ENCODE data around the gene UGT1A5. TPM values are rescaled to one million over a fixed set of nuclear protein-coding genes. Genes with fewer than 3 reads are reported as not detected.

The UGT1A5 gene
- polyA plus RNA-seq, 1 of the 3 experiments (the other 2 are of a cell fraction), result not detected

GRCh38 chr2:233810385-233810784, 97.7 kb downstream of the UGT1A5 start:
- CTCF ChIA-PET, result no interaction called here
- Histone ChIP-seq H3F3A (replicated peaks; ENCODE audit: insufficient read depth) (no peaks in the 10 kb centered on the region), H3K27ac (ENCODE audit: low read depth in 2 of 2, low read length in 1 of 2) (no peak overlapping the region)

GRCh38 chr2:233811087-233811486, 98.4 kb downstream of the UGT1A5 start:
- ChIA-PET CTCF (no interaction called here), POLR2A (no interaction called here)
- no peak overlapping the region for H3K27ac ChIP-seq (ENCODE audit: low read depth in 2 of 2, low read length in 1 of 2)
- H3K4me2 ChIP-seq, result no peak overlapping the region
- no peaks in the 10 kb centered on the region; the same call in 1 of the 2 replicates for H3K9me3 ChIP-seq
- H3K4me1 ChIP-seq (ENCODE audit: control insufficient read depth in 1 of 2, insufficient read depth in 2 of 2, low read depth in 1 of 2, low read length in 1 of 2), result no peaks in the 10 kb centered on the region
- no peak overlapping the region for H3K4me3 ChIP-seq (ENCODE audit: low read depth in 2 of 2, low read length in 1 of 2)
- H3K79me2 ChIP-seq (ENCODE audit: insufficient read depth), result no peaks in the 10 kb centered on the region
- no peaks in the 10 kb centered on the region for H3K9me2 ChIP-seq
- no peak overlapping the region for H2AFZ ChIP-seq (ENCODE audit: low read depth)
- no peak for DNase-seq
- WGBS (ENCODE audit: low lambda C conversion rate), result 66% methylated on average over 3 of the region's 4 CpGs
- H4K20me1 ChIP-seq (ENCODE audit: insufficient read depth), result no peaks in the 10 kb centered on the region
- TF ChIP-seq SMC3 (IDR thresholded peaks at IDR 0.05; ENCODE audit: low read depth, low read length), result no peak
- no peak for TF ChIP-seq TEAD4 (IDR thresholded peaks at IDR 0.05; ENCODE audit: borderline replicate concordance, insufficient read depth)
- no peak for TF ChIP-seq MXI1 (IDR thresholded peaks at IDR 0.05; ENCODE audit: low read depth, low read length)
- TF ChIP-seq CHD2 (IDR thresholded peaks at IDR 0.05; ENCODE audit: low read length, partially characterized antibody), result no peak
- no peak for TF ChIP-seq RAD21 (IDR thresholded peaks at IDR 0.05; ENCODE audit: low read length)
- TF ChIP-seq REST (IDR thresholded peaks at IDR 0.05; ENCODE audit: low read depth, low read length), result no peak
- no peak for TF ChIP-seq RFX5 (IDR thresholded peaks at IDR 0.05; ENCODE audit: low read length)
- TF ChIP-seq ZBTB33 (IDR thresholded peaks at IDR 0.05; ENCODE audit: borderline replicate concordance, low read depth), result no peak
- TF ChIP-seq GABPA (IDR thresholded peaks at IDR 0.05; ENCODE audit: low read depth), result no peak
- TF ChIP-seq TCF12 (IDR thresholded peaks at IDR 0.05), result no peak
- no peak for TF ChIP-seq EZH2phosphoT487 (IDR thresholded peaks at IDR 0.05; ENCODE audit: borderline replicate concordance, low read depth)
- H3K36me3 ChIP-seq (replicated peaks in 1 of 2; ENCODE audit: control insufficient read depth in 1 of 2, insufficient read depth in 2 of 2, low read length in 1 of 2), result no peaks in the 10 kb centered on the region
- H3K9ac ChIP-seq, result no peak overlapping the region
- H3K27me3 ChIP-seq (ENCODE audit: insufficient read depth), result no peaks in the 10 kb centered on the region; the same call in 1 of the 2 replicates
- no peaks in the 10 kb centered on the region for H3F3A ChIP-seq (replicated peaks; ENCODE audit: insufficient read depth)

More at GRCh38 chr2:233810385-233810784, 97.7 kb downstream of the UGT1A5 start:
- no peak overlapping the region for H3K4me3 ChIP-seq (ENCODE audit: low read depth in 2 of 2, low read length in 1 of 2)
- TF ChIP-seq FOSL2 (IDR thresholded peaks at IDR 0.05; ENCODE audit: borderline replicate concordance, low read depth) (no peak), MXI1 (IDR thresholded peaks at IDR 0.05; ENCODE audit: low read depth, low read length) (no peak), REST (IDR thresholded peaks at IDR 0.05; ENCODE audit: low read depth, low read length) (no peak), RAD21 (IDR thresholded peaks at IDR 0.05; ENCODE audit: low read length) (no peak)
- no peaks in the 10 kb centered on the region for H3K9me2 ChIP-seq
- no peaks in the 10 kb centered on the region; the same call in 1 of the 2 replicates for H3K9me3 ChIP-seq
- no peaks in the 10 kb centered on the region for H3K36me3 ChIP-seq (replicated peaks in 1 of 2; ENCODE audit: control insufficient read depth in 1 of 2, insufficient read depth in 2 of 2, low read length in 1 of 2)
- no peak overlapping the region for H3K4me2 ChIP-seq
- no peaks in the 10 kb centered on the region for H3K4me1 ChIP-seq (ENCODE audit: control insufficient read depth in 1 of 2, insufficient read depth in 2 of 2, low read depth in 1 of 2, low read length in 1 of 2)
- H3K9ac ChIP-seq, result no peak overlapping the region
- DNase-seq, result no peak
- H4K20me1 ChIP-seq (ENCODE audit: insufficient read depth), result no peaks in the 10 kb centered on the region
- POLR2A ChIA-PET, result no interaction called here
- H3K79me2 ChIP-seq (ENCODE audit: insufficient read depth), result no peaks in the 10 kb centered on the region
- H3K27me3 ChIP-seq (ENCODE audit: insufficient read depth), result no peaks in the 10 kb centered on the region; the same call in 1 of the 2 replicates
- no peak overlapping the region for H2AFZ ChIP-seq (ENCODE audit: low read depth)
- WGBS (ENCODE audit: low lambda C conversion rate), result 54% methylated on average over 6 of the region's 6 CpGs
